Hepatocyte (in vitro differentiated cells): ENCODE measurements around the gene ARSG. TPM values are rescaled to one million over a fixed set of nuclear protein-coding genes. Genes with fewer than 3 reads are reported as not detected.

Source experiments
- DNase-seq: peaks from one replicate; pipeline ENCODE4 v3.0.0-alpha.2; 2016; ENCODE audit warnings: low spot score
- H2AFZ ChIP-seq: fragments of 200-600 bp; sonication (generic); 2 replicates; pipeline ENCODE4 v1.6.0; 2016; ENCODE audit warnings: antibody characterized with exemption, mild to moderate bottlenecking
- H3K27ac ChIP-seq: fragments of 200-600 bp; sonication (generic); 2 replicates; pipeline ENCODE4 v1.5.1; 2016; ENCODE audit warnings: mild to moderate bottlenecking
- H3K27me3 ChIP-seq: fragments of 200-600 bp; sonication (generic); 2 replicates; pipeline ENCODE4 v1.6.1; 2016
- H3K36me3 ChIP-seq: fragments of 200-600 bp; sonication (generic); replicated peaks from 2 replicates; pipeline ENCODE4 v1.5.1; 2016; ENCODE audit warnings: low read depth; ENCODE audit not compliant: insufficient read depth
- H3K4me1 ChIP-seq: fragments of 200-600 bp; sonication (generic); 2 replicates; pipeline ENCODE4 v1.5.1; 2016; ENCODE audit warnings: mild to moderate bottlenecking, moderate library complexity; ENCODE audit not compliant: insufficient read depth
- H3K4me2 ChIP-seq: fragments of 200-600 bp; sonication (generic); 2 replicates; pipeline ENCODE4 v1.6.0; 2016
- H3K4me3 ChIP-seq: fragments of 200-600 bp; sonication (generic); 2 replicates; pipeline ENCODE4 v1.5.1; 2016; ENCODE audit warnings: mild to moderate bottlenecking
- H3K79me2 ChIP-seq: fragments of 200-600 bp; sonication (generic); 2 replicates; pipeline ENCODE4 v1.6.0; 2017; ENCODE audit warnings: mild to moderate bottlenecking
- H3K9me2 ChIP-seq: fragments of 200-600 bp; sonication (generic); replicated peaks from 2 replicates; pipeline ENCODE4 v1.6.0; 2017; ENCODE audit warnings: mild to moderate bottlenecking; ENCODE audit not compliant: insufficient read depth
- H3K9me3 ChIP-seq: fragments of 200-600 bp; sonication (generic); 2 replicates; pipeline ENCODE4 v1.5.1; 2016; ENCODE audit warnings: low read depth, mild to moderate bottlenecking
- H4K20me1 ChIP-seq: fragments of 200-600 bp; sonication (generic); 2 replicates; pipeline ENCODE4 v1.6.0; 2016; ENCODE audit warnings: mild to moderate bottlenecking; ENCODE audit not compliant: insufficient read depth, poor library complexity, severe bottlenecking
- CTCF ChIP-seq: fragments of 200-600 bp; sonication (generic); IDR thresholded peaks from 2 replicates; pipeline ENCODE4 v1.5.1; 2016; ENCODE audit warnings: antibody characterized with exemption, mild to moderate bottlenecking; ENCODE audit not compliant: poor library complexity
- EZH2 ChIP-seq: fragments of 200-600 bp; sonication (generic); IDR thresholded peaks from 2 replicates; pipeline ENCODE4 v1.6.1; 2016; ENCODE audit warnings: antibody characterized with exemption, mild to moderate bottlenecking, borderline replicate concordance
- EZH2phosphoT487 ChIP-seq: fragments of 200-600 bp; sonication (generic); IDR thresholded peaks from one replicate; pipeline ENCODE4 v1.6.1; 2018; ENCODE audit warnings: antibody characterized with exemption, mild to moderate bottlenecking, low read depth, moderate library complexity; ENCODE audit not compliant: unreplicated experiment, severe bottlenecking
- WGBS: methylation state at CpG from one replicate; pipeline ENCODE4 v1.1.6; 2016; ENCODE audit warnings: low lambda C conversion rate; ENCODE audit errors: missing lambda C conversion rate; 5-methylcytosine and 5-hydroxymethylcytosine counted together
- polyA plus RNA-seq: library from polyadenylated mRNA; unstranded; fragments of >200 nt; fragmentation: Nextera tagmentation; extraction: Ambion mirVana; gene quantifications from 2 replicates; pipeline ENCODE4 v1.2.1, GENCODE V29; 2016
- total RNA-seq: library from RNA; depleted of rRNA; stranded (reverse); fragments of >200 nt; gene quantifications from 2 replicates; pipeline ENCODE4 v1.2.3, GENCODE V29; 2014

ARSG gene
- total and polyA plus RNA-seq, 2 experiments from 2014 or later: 1.3 to 1.4 TPM

- WGBS: 93% methylated on average over 9 of the region's 9 CpGs
- H3K4me2 ChIP-seq: no peak overlapping the region
- H3K27me3 ChIP-seq: no peaks in the 10 kb centered on the region
- H3K36me3 ChIP-seq: no peaks in the 10 kb centered on the region
- no peak for DNase-seq
- no peaks in the 10 kb centered on the region for H3K9me3 ChIP-seq
- peaks cover 1% of the 10 kb centered on the region for H3K4me1 ChIP-seq
- TF ChIP-seq EZH2: no peak
- TF ChIP-seq CTCF: no peak
- no peak for TF ChIP-seq EZH2phosphoT487
- no peak overlapping the region for H3K27ac ChIP-seq
- no peak overlapping the region for H3K4me3 ChIP-seq
- H4K20me1 ChIP-seq: no peaks in the 10 kb centered on the region
- H3K79me2 ChIP-seq: no peaks in the 10 kb centered on the region
- no peaks in the 10 kb centered on the region for H3K9me2 ChIP-seq
- H2AFZ ChIP-seq: no peak overlapping the region
These were observed 141.9 kb downstream of the ARSG start for GRCh38 chr17:68433211-68433610.

- DNase-seq: no peak
- Histone ChIP-seq H3K27me3 (no peaks in the 10 kb centered on the region), H3K4me2 (no peak overlapping the region), H3K79me2 (no peaks in the 10 kb centered on the region), H3K4me3 (no peak overlapping the region), H3K36me3 (no peaks in the 10 kb centered on the region), H3K4me1 (peaks cover 6% of the 10 kb centered on the region), H4K20me1 (no peaks in the 10 kb centered on the region), H3K9me3 (no peaks in the 10 kb centered on the region), H3K27ac (no peak overlapping the region), H2AFZ (no peak overlapping the region), H3K9me2 (no peaks in the 10 kb centered on the region)
- 89% methylated on average over 12 of the region's 12 CpGs for WGBS
- TF ChIP-seq EZH2phosphoT487 (no peak), EZH2 (no peak), CTCF (no peak)
These were observed 142.7 kb downstream of the ARSG start for GRCh38 chr17:68433911-68434508.

- no peak for DNase-seq
- Histone ChIP-seq H3K36me3 (no peaks in the 10 kb centered on the region), H3K4me2 (no peak overlapping the region), H3K79me2 (no peaks in the 10 kb centered on the region), H2AFZ (no peak overlapping the region), H3K4me1 (peaks cover 6% of the 10 kb centered on the region), H3K4me3 (no peak overlapping the region), H3K9me2 (no peaks in the 10 kb centered on the region), H3K9me3 (no peaks in the 10 kb centered on the region), H4K20me1 (no peaks in the 10 kb centered on the region), H3K27ac (no peak overlapping the region), H3K27me3 (no peaks in the 10 kb centered on the region)
- WGBS: 95% methylated on average over 6 of the region's 6 CpGs
- TF ChIP-seq EZH2phosphoT487: no peak
- no peak for TF ChIP-seq EZH2
- no peak for TF ChIP-seq CTCF
These were observed 144.1 kb downstream of the ARSG start for GRCh38 chr17:68435361-68435760.
